NCI-H748 (cell line): ENCODE results near the gene XKR8.

Source experiments
- DNase-seq: peaks from one replicate; lab custom pipeline; 2025; ENCODE audit not compliant: unreplicated experiment; lab: John Stamatoyannopoulos, UW

XKR8 gene

GRCh38 chr1:27959792-27960603 is at the start of gene XKR8:
Gene XKR8, plus strand, starts transcription at chr1:27959973. Its CDS starts 97 bp downstream, at chr1:27960070.
- no peak for DNase-seq

- no peak for DNase-seq
Measured at GRCh38 chr1:27912429-27912828, 47.3 kb upstream of the XKR8 start.

- DNase-seq = no peak
Measured at GRCh38 chr1:27915082-27915575, 44.6 kb upstream of the XKR8 start.

DNA sequence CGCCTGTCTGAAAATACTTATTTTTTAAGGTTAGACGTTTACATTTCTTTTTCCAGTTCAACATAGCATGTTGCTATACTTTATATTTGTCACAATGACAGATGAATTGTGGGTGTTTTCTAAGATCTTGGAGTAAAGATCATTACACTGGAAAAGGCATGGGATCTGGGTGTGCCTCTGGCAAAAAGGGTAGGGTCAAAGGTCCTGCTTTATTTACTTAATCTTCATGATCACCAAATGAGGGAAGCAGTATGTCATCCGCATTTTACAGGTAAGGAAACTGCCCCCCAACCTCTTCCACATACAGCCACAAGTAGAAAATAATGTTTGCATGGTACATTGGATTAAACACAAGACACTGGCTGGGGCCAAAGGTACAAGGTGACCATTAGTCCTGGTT is 37.5 kb upstream of the XKR8 start:
- DNase-seq = no peak

DNA sequence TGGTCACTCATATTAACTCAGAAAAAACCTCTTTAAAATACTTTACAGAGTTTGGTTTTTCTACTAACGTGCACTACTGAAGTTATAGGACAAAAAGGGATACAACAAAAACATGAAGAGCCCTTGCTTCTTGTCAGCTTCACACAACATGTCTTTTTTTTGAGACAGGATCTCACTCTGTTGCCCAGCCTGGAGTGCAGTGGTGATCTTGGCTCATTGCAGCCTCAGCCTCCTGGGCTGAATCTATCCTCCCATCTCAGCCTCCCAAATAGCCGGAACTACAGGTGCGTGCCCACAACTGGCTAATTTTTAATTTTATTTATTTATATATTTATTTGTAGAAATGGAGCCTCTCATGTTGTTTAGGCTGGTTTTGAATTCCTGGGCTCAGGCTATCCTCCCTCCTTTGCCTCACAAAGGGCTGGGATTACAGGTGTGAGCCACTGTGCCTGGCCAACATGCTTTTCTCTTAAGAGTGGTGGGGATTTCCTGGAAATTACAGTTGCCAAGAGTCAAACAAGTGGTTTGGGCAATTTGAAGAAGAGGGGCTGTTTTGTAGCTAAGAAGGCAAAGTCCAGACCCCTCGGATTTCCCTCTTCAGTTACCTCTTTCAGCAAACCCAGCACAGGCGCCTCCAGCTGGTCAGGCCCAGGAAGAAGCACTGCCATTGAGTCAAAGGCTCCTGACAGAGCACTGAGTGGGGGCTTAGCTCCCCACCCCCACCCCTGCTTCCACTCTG is 31.4 kb upstream of the XKR8 start:
- no peak for DNase-seq

DNA sequence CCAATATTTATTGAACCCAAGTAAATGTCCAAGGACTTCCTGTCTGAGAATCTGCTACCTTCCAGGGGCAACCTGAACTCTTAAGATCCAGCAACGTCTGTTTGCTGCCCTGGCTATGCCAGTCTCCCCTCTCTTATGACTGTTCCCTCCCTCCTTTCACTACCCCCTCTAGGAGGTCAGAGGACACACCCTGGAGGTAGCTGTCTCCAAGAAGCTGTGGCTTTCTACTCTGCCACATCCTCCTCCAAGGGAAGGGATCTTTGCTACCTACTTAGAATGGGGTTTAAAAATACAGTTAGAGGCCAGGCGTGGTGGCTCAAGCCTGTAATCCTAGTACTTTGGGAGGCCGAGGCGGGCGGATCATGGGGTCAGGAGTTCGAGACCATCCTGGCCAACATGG is 28.6 kb upstream of the XKR8 start:
- no peak for DNase-seq

DNA sequence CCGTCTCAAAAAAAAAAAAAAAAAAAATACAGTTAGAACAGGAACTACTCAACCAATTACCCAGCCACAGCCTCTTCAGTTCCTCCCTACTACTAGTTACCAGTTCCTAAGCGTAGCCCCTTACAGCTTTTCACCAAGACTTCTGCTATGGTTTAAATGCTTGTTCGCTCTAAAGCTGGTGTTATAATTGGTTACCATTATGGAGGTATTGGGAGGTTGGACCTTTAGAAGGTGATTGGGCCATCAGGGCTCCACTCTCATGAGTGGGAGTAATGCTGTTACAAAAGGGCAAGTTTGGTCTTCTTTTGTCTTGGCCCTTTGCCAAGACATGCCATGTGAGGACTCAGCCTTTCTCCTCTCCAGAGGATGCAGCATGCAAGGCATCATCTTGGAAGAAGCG is 28.0 kb upstream of the XKR8 start:
- DNase-seq = no peak

- peak; percentile 64 for DNase-seq
Measured at GRCh38 chr1:27934818-27935549, 24.8 kb upstream of the XKR8 start, which contains the start of gene SMPDL3B. Gene SMPDL3B, plus strand, starts transcription at chr1:27935000. Its CDS starts 184 bp downstream, at chr1:27935184.

DNA sequence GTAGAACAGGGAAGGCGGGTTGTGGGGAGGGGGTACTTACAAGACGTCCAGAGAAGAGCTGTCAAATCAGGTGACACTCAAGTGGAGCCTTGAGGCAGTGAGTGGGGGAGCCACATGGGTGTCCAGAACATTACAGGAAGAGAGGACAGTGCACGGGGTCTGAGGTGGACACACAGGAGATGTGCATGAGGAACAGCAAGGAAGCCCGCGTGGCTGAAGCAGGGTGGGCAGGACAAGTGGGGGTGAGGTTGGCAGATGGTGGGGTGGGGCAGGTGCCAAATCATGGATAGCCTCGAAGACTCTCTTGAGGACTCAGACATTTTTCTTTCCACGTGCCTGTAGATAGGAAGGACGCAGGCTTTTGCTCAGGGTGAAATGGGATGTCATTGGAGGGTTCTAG is 24.1 kb upstream of the XKR8 start:
- DNase-seq = no peak

DNA sequence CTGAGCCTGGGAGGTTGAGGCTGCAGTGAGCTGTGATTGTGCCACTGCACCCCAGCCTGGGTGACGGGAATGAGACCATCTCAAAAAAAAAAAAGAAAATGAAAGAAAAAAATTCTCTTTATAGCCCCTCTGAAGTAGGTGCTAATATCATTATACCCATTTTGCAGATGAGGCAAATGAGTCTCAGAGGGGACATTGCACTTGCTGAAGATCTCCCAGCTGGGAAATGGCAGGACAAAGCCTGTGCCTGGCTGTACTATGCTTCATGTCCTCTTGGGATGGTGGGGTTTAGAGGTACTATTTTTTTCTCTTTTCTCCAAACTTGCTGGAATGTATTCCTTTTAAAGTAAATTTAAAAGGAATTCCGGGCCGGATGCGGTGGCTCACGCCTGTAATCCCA is 23.4 kb upstream of the XKR8 start:
- no peak for DNase-seq

DNA sequence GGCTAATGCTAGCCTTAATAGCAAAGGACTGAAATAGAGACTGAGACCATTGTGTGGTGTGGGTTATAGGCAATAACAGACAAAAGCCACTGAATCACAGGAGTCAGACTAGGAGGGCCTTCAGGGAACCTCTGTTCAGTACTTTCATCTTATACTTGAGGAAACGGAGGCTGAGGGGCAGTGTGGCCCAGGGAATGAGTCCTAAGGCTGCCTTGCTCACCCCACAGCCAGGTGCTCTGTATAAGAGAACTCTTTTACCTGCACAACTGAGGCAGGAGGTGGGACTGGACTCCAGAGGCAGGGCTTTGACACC is 22.3 kb upstream of the XKR8 start:
- DNase-seq = no peak

DNA sequence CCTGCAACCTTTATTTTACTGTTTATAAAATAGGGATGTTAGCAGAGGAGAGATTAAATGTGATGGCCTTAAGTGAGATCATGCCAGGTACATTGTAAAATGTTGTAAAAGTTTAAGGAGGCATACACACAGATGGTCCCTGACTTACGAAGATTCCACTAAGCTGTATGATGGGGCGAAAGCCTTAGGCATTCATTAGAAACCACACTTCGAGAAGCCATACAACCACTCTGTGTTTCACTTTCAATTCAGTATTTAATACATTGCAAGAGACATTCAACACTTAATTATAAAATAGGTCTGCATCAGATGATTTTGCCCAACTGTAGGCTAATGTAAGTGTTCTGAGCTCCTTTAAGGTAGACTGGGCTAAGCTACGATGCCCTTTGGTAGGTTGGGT is 21.3 kb upstream of the XKR8 start:
- no peak for DNase-seq

DNA sequence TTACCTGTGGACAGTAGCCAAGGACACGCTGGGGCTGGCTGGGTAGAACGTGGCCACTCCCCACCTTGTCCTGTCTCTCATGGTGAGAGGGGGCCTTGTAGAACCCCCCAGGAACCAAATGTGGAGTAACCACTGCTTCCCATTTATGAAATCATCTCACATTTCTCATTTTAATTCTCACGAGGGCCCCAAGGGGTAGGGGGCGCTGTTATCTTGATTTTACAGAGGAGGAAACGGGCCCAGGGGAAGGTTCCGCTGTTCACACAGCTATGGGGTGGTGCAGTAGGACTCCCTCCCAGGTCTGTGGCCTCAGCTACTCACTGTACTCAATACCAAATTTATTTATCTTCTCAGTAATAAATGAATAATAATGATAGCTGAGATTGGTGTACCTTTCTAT is 19.5 kb upstream of the XKR8 start:
- DNase-seq = peak; percentile 24

- no peak for DNase-seq
Measured at GRCh38 chr1:27940870-27941560, 18.8 kb upstream of the XKR8 start.

DNA sequence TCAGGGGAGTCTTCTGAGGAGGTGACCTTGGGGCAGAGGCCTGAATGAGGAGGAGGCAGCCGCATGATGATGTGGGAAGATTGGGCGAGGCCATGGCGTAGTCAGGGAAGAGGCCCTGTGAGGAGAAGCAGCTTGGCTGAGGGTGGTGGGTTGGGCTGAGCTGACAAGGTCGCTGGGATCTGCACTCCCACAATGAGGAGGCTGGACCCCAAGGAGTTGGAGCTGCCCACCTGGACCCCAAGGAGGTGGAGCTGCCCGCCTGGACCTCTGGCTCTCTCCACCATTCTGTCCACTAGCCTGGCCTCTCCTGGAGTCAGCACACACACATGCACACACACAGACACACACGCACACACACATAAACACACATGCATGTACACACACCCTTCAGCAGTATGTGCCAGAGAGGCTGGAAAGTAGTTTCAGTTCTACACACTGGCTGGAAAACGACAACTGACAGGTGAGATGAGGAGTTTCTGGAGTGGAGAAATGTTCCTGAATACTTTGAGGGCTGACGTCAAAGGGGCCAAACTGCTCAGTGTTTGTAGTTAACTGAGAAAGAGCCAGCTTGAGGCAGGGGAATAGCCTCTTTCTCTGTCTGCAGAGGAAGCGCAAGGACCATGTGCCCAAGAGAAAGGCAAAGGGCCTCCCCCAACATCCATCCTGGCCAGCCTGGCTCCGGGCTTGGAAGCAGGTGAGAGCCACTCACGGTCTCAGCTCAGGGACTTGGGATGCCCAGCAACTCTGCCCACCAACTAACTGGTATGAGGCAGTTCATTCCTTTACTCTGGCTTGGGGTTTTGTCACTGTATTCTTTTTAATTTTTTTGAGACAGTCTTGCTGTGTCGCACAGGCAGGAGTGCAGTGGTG is 17.9 kb upstream of the XKR8 start:
- DNase-seq = no peak

DNA sequence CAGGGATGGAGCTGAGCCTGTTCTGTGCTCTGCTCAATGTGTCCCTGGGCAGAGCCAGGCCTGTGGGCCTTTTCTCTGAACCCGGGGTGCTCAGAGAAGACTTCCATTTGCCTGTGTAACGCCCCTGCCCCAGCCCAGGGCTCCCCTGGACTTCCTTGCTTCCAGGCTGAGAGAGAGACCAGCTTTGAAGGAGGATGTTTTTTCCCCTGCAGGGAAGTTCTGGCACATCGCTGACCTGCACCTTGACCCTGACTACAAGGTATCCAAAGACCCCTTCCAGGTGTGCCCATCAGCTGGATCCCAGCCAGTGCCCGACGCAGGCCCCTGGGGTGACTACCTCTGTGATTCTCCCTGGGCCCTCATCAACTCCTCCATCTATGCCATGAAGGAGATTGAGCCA is 14.8 kb upstream of the XKR8 start:
- DNase-seq = no peak

DNA sequence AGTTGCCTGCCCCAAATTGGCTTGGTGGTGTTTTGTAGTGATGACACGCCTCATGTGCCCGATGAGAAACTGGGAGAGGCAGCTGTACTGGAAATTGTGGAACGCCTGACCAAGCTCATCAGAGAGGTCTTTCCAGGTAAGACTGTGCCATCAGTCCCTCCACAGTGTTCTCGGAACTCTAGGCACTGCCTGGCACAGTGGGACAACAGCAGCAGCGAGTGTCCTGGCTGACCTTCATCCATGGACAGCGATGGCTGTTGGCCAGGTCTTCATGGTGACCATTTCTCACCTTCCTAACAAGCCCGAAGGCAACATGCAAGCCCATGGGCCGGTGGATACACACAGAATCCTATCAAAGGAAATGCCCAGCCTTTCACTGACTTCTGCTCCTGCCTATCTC is 10.7 kb upstream of the XKR8 start:
- no peak for DNase-seq

GRCh38 chr1:27951396-27951795 is 8.4 kb upstream of the XKR8 start:
- DNase-seq = no peak

DNA sequence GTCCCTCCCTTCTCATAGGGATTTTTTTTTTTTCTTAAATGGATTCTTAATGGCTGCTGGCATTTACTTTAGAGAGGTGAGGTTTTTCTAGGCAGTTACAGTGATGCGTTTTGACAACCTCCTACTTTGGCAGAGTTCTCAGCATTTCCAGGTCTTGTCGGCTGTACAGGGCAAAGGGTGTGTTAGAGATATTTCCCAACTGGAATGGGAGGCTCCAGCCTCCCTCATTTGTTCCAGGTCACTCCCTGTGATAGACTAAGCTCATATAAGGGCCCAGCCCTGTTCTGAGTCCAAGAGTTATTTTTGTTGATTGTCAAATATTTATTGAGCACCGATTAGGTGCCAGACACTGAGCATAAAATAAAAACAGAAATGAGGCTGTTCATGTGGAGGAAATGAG is 7.6 kb upstream of the XKR8 start:
- no peak for DNase-seq

- DNase-seq = no peak
Measured at GRCh38 chr1:27954186-27954585, 5.6 kb upstream of the XKR8 start.
